HG03558 (cell line): ENCODE data around the gene OR11H7.
"Not testable (repeated sequence)": the region's sequence is repeated elsewhere in the genome, so short reads cannot be mapped to it uniquely, and the experiment has no call there.

Experiments used
- ATAC-seq: cut with Tn5 transposase; IDR thresholded peaks from one replicate; pipeline ENCODE4 v1.9.1; 2021; ENCODE audit warnings: moderate number of reproducible peaks; ENCODE audit not compliant: unreplicated experiment; ENCODE audit errors: extremely low read depth

OR11H7 gene

DNA sequence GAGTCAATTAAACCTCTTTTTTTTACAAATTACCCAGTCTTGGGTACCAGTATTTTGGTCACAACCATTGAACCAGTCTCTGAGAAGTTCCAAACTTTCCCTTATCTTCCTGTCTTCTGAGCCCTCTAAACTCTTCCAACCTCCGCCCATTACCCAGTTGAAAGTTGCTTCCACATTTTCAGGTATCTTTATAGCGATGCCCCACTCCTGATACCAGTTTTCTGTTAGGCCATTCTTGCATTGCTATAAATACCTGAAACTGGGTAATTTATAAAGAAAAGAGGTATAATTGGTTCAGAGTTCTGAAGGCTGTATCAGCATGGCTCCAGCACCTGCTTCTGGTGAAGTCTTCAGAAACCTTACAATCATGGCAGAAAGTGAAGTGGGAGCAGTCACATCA, 45.3 kb downstream of the OR11H7 start:
- ATAC-seq, result no peak

- ATAC-seq, result no peak
These were observed 48.6 kb downstream of the OR11H7 start for GRCh38 chr14:20277409-20277808.

DNA sequence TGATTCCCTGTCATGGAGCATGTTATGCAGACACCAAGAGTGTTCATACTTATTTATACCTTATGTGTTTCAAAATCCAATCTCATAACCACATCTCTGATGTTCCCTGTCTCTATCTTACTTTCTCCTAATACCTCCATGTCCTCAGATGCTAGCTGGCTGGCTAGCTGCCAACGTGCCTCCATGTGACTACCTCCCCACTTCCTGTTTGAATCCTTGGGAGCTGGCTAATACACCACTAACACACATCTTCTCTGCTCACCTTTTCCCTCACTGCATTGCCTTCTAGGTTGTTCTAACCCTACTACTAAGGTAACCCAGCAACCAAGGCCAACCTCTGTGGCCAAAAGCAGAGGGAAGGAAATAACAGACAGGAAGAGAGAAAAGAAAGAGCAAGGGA, 49.6 kb downstream of the OR11H7 start:
- ATAC-seq, result no peak

- ATAC-seq, result not testable (repeated sequence)
These were observed 51.5 kb downstream of the OR11H7 start for GRCh38 chr14:20280265-20280664.
